ENCODE results near the gene TFDP2. TPM values are rescaled to one million over a fixed set of nuclear protein-coding genes. Genes with fewer than 3 reads are reported as not detected.

The TFDP2 gene
- total RNA-seq, 1 donor from 2014 or later: 11.6 TPM

GRCh38 chr3:142022381-142022780 lies 127.0 kb downstream of the TFDP2 start:
- FAIRE-seq (no peak), DNase-seq (ENCODE audit: low read depth) (no peak)
- Histone ChIP-seq H3K4me3 (ENCODE audit: low read depth, low read length) (no peak overlapping the region), H3K27me3 (ENCODE audit: control insufficient read depth, insufficient read depth, low read length) (no peaks in the 10 kb centered on the region), H3K36me3 (ENCODE audit: control insufficient read depth, insufficient read depth, low read length) (no peaks in the 10 kb centered on the region)
- TF ChIP-seq, protein P1, sequence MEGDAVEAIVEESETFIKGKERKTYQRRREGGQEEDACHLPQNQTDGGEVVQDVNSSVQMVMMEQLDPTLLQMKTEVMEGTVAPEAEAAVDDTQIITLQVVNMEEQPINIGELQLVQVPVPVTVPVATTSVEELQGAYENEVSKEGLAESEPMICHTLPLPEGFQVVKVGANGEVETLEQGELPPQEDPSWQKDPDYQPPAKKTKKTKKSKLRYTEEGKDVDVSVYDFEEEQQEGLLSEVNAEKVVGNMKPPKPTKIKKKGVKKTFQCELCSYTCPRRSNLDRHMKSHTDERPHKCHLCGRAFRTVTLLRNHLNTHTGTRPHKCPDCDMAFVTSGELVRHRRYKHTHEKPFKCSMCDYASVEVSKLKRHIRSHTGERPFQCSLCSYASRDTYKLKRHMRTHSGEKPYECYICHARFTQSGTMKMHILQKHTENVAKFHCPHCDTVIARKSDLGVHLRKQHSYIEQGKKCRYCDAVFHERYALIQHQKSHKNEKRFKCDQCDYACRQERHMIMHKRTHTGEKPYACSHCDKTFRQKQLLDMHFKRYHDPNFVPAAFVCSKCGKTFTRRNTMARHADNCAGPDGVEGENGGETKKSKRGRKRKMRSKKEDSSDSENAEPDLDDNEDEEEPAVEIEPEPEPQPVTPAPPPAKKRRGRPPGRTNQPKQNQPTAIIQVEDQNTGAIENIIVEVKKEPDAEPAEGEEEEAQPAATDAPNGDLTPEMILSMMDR (IDR thresholded peaks at IDR 0.05; ENCODE audit: insufficient read depth, low read length, severe bottlenecking): no peak

- no peak for FAIRE-seq
- H3K27me3 ChIP-seq (ENCODE audit: control insufficient read depth, insufficient read depth, low read length): no peaks in the 10 kb centered on the region
- H3K4me3 ChIP-seq (ENCODE audit: low read depth, low read length): no peak overlapping the region
- DNase-seq (ENCODE audit: low read depth): no peak
- H3K36me3 ChIP-seq (ENCODE audit: control insufficient read depth, insufficient read depth, low read length): no peaks in the 10 kb centered on the region
- TF ChIP-seq, protein P1 (IDR thresholded peaks at IDR 0.05; ENCODE audit: insufficient read depth, low read length, severe bottlenecking): no peak
These were observed 128.2 kb downstream of the TFDP2 start for GRCh38 chr3:142021127-142021526.

- no peak overlapping the region for H3K4me3 ChIP-seq (ENCODE audit: low read depth, low read length)
- DNase-seq (ENCODE audit: low read depth) (peak; percentile 50), FAIRE-seq (no peak)
- no peaks in the 10 kb centered on the region for H3K36me3 ChIP-seq (ENCODE audit: control insufficient read depth, insufficient read depth, low read length)
- TF ChIP-seq, protein P1 (IDR thresholded peaks at IDR 0.05; ENCODE audit: insufficient read depth, low read length, severe bottlenecking): no peak
- H3K27me3 ChIP-seq (ENCODE audit: control insufficient read depth, insufficient read depth, low read length): no peaks in the 10 kb centered on the region
These were observed 129.5 kb downstream of the TFDP2 start for GRCh38 chr3:142019794-142020320.

GRCh38 chr3:142013993-142014392 lies 135.4 kb downstream of the TFDP2 start:
- Histone ChIP-seq H3K4me3 (ENCODE audit: low read depth, low read length) (no peak overlapping the region), H3K36me3 (ENCODE audit: control insufficient read depth, insufficient read depth, low read length) (no peaks in the 10 kb centered on the region), H3K27me3 (ENCODE audit: control insufficient read depth, insufficient read depth, low read length) (no peaks in the 10 kb centered on the region)
- TF ChIP-seq, protein P1 (IDR thresholded peaks at IDR 0.05; ENCODE audit: insufficient read depth, low read length, severe bottlenecking): no peak
- FAIRE-seq: no peak
- DNase-seq (ENCODE audit: low read depth): no peak

- TF ChIP-seq, protein P1 (IDR thresholded peaks at IDR 0.05; ENCODE audit: insufficient read depth, low read length, severe bottlenecking): no peak
- FAIRE-seq (no peak), DNase-seq (ENCODE audit: low read depth) (no peak)
- Histone ChIP-seq H3K36me3 (ENCODE audit: control insufficient read depth, insufficient read depth, low read length) (no peaks in the 10 kb centered on the region), H3K4me3 (ENCODE audit: low read depth, low read length) (no peak overlapping the region), H3K27me3 (ENCODE audit: control insufficient read depth, insufficient read depth, low read length) (no peaks in the 10 kb centered on the region)
These were observed 135.9 kb downstream of the TFDP2 start for GRCh38 chr3:142013326-142013980.

GRCh38 chr3:142009029-142009428 lies 140.3 kb downstream of the TFDP2 start:
- Histone ChIP-seq H3K4me3 (ENCODE audit: low read depth, low read length) (no peak overlapping the region), H3K27me3 (ENCODE audit: control insufficient read depth, insufficient read depth, low read length) (no peaks in the 10 kb centered on the region), H3K36me3 (ENCODE audit: control insufficient read depth, insufficient read depth, low read length) (no peaks in the 10 kb centered on the region)
- TF ChIP-seq, protein P1 (IDR thresholded peaks at IDR 0.05; ENCODE audit: insufficient read depth, low read length, severe bottlenecking): no peak
- no peak for DNase-seq (ENCODE audit: low read depth)
- no peak for FAIRE-seq

Data from bronchial epithelial cell (primary cell).